Stimulated activated memory B cell treated with anti-CD40 and anti-IgM and Interleukin-4, amounts not matched to agents 10 μg/mL and 1 μg/mL and 100 μg/mL, for 72 hours (primary cell): ENCODE measurements around the gene CAMSAP1.

Experiments used
- ATAC-seq: fragments of 150-1000 bp; cut with Tn5 transposase; 2 replicates; pipeline ENCODE4 v1.10.0; 2021
- H3K27ac Mint-ChIP-seq: one replicate; pipeline ENCODE4 v1.8.0; 2022; ENCODE audit warnings: mild to moderate bottlenecking, mixed read lengths
- H3K27me3 Mint-ChIP-seq: one replicate; pipeline ENCODE4 v1.8.0; 2022; ENCODE audit warnings: mixed read lengths
- H3K36me3 Mint-ChIP-seq: one replicate; pipeline ENCODE4 v1.8.0; 2022; ENCODE audit warnings: mixed read lengths
- H3K4me1 Mint-ChIP-seq: one replicate; pipeline ENCODE4 v1.8.0; 2022; ENCODE audit warnings: mixed read lengths
- H3K4me3 Mint-ChIP-seq: one replicate; pipeline ENCODE4 v1.8.0; 2022; ENCODE audit warnings: mild to moderate bottlenecking, moderate library complexity, mixed read lengths
- H3K9me3 Mint-ChIP-seq: one replicate; pipeline ENCODE4 v1.8.0; 2022; ENCODE audit warnings: mixed read lengths

Gene CAMSAP1

DNA sequence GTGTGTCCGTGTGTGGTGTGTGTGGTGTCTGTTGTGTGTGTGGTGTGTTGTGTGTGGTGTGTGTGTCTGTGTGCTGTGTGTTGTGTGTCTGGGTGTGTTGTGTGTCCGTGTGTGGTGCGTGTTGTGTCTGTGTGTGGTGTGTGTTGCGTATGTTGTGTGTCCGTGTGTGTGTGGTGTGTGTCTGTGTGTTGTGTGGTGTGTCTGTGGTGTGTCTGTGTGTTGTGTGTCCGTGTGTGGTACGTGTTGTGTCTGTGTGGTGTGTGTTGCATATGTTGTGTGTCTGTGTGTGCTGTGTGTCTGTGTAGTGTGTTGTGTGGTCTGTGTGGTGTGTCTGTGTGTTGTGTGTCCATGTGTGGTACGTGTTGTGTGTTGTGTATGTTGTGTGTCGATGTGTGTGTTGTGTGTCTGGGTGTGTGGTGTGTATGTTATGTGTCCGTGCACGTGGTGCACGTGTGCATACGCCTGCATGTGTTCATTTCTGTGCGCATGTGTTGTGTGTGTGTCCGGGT lies 133.1 kb downstream of the CAMSAP1 start:
- H3K9me3 Mint-ChIP-seq: no peaks in the 10 kb centered on the region
- no peak overlapping the region for H3K4me3 Mint-ChIP-seq
- H3K4me1 Mint-ChIP-seq: no peaks in the 10 kb centered on the region
- ATAC-seq: no peak
- H3K36me3 Mint-ChIP-seq: no peaks in the 10 kb centered on the region
- peaks cover 30% of the 10 kb centered on the region for H3K27me3 Mint-ChIP-seq
- H3K27ac Mint-ChIP-seq: no peak overlapping the region

DNA sequence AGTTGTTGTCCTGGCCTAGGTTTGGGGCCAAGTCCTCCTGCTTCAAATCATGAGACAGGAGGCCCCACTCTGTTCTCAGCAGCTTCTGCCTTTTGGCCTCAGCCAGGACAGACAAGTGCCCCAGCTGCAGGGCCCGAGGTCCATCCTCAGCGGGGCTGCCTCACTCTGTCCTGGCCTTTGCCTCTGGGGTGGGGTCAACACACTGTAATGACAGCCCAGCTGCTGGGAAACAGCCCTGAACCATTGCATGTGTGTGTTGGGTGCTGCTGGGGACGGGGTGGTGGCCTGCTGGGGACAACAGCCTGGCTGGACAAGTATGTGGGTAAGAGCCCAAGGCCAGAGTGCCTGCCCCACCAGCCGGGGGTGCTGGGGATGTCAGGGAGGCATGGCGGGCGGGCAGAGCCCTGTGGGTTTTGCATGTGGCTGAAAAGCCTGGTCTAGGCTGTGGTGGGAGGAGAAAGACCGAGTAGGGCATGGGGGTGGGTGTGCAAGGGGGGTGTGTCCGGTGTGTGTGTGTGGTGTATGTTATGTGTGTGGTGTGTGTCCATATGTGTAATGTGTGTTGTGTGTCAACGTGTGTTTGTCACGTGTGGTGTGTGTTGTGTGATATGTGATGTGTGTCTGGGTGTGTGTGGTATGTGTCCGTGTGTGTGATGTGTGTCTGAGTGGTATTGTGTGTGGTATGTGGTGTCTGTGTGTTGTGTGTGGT lies 133.7 kb downstream of the CAMSAP1 start:
- no peak overlapping the region for H3K4me3 Mint-ChIP-seq
- peaks cover 32% of the 10 kb centered on the region for H3K27me3 Mint-ChIP-seq
- no peaks in the 10 kb centered on the region for H3K4me1 Mint-ChIP-seq
- peaks cover 3% of the 10 kb centered on the region for H3K9me3 Mint-ChIP-seq
- no peak for ATAC-seq
- H3K36me3 Mint-ChIP-seq: no peaks in the 10 kb centered on the region
- H3K27ac Mint-ChIP-seq: no peak overlapping the region

DNA sequence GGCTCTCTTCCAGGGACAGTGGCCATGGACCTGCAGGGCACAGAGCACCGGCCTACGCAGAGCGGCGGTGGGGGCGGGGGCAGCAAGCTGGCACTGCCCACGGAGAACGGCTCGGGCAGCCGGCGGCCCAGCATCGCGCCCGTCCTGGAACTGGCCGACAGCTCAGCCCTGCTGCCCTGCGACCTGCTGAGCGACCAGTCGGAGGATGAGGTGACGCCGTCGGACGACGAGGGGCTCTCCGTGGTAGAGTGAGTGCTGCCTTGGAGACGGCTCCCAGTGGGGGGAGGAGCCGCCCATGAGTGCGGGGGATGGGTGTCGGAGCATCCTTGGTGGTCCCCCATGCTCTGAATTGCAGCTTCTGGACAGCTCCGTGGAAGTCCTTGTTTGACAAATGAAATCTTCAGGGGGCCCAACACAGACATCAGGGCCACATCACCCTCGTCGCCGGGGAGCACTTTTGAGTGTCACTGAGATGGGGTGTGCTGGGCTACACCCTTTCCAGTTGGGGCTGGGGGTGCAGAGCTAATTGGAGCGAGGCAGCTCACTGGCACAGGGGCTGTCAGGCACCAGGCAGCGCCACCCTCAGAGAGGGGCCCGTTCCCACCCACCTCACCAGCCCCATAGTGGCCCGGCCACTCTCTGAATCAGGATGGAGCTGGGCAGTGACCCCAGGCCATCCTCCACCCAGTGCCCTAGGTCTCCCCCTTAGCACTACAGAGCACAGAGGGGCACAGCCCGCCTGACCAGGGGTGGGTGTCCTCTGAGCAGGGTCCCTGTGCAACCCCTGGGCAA lies 134.4 kb downstream of the CAMSAP1 start:
- no peaks in the 10 kb centered on the region for H3K36me3 Mint-ChIP-seq
- ATAC-seq: no peak
- peaks cover 29% of the 10 kb centered on the region for H3K27me3 Mint-ChIP-seq
- H3K9me3 Mint-ChIP-seq: peaks cover 3% of the 10 kb centered on the region
- H3K4me1 Mint-ChIP-seq: no peaks in the 10 kb centered on the region
- no peak overlapping the region for H3K4me3 Mint-ChIP-seq
- H3K27ac Mint-ChIP-seq: no peak overlapping the region

DNA sequence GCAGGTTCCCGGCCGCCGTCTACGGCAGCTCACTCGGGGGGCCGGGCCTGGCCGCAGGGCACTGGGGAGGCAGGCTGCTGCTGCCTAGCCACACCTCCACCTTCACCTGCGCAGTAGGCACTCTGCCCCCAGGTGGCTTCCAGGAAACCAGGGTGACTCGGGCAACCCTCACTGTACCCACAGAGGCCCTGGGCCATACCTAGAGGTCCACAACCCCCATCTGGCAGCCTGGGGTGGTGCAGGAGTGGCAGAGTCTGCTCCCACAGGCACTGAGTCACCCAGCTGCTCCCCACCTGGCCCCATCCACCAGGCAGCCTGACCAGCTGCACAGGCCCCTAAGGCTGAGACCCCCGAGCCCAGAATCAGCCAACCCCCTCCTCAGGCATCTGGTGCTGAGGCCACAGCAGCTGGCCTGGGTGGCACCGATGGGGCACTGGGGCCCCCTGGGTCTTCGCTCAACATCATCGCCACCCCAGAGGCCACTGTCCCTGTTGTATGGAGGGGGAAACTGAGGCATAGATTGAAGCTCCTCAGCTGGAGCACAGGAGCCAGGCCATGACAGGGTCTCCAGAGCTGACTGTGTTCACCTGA lies 135.2 kb downstream of the CAMSAP1 start:
- H3K9me3 Mint-ChIP-seq: peaks cover 3% of the 10 kb centered on the region
- ATAC-seq: no peak
- no peaks in the 10 kb centered on the region for H3K4me1 Mint-ChIP-seq

DNA sequence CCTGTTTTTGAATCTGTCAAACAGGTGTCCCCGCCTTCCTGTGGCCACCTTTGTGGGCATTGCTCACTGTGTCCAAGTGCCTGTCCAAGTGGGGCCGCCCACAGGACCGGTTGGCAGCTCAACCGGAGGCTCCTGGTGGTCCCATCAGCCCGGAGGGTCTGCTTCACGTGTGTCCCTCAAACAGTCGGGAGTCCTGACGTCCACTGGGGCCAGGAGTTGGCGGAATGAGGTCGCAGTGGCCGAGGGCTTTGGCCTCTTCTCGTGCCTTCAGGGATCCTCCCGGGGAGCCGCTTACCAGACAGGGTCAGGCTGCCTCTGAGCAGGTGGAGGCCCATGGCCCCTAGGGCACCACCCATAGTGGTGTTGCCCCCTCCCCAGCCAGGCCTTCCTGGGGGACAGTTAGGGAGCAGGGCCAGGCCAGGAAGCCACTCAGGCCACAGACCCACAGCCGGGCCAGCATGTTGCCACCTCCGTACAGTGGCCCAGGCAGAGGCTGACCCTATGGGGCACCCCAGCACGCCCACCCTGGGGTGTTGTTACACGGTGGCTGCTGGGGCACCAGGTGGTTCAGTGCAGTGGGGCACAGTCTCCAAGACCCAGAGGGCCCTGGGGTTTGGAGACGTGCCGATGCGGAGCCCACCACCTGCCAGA lies 135.8 kb downstream of the CAMSAP1 start:
- no peaks in the 10 kb centered on the region for H3K4me1 Mint-ChIP-seq
- H3K27me3 Mint-ChIP-seq: peaks cover 25% of the 10 kb centered on the region
- no peaks in the 10 kb centered on the region for H3K36me3 Mint-ChIP-seq
- no peak for ATAC-seq
- H3K4me3 Mint-ChIP-seq: no peak overlapping the region
- peaks cover 3% of the 10 kb centered on the region for H3K9me3 Mint-ChIP-seq
- H3K27ac Mint-ChIP-seq: no peak overlapping the region

More for the DNA sequence above, 135.2 kb downstream of the CAMSAP1 start:
- Mint-ChIP-seq H3K27ac (no peak overlapping the region), H3K27me3 (peaks cover 25% of the 10 kb centered on the region), H3K36me3 (no peaks in the 10 kb centered on the region), H3K4me3 (no peak overlapping the region)

DNA sequence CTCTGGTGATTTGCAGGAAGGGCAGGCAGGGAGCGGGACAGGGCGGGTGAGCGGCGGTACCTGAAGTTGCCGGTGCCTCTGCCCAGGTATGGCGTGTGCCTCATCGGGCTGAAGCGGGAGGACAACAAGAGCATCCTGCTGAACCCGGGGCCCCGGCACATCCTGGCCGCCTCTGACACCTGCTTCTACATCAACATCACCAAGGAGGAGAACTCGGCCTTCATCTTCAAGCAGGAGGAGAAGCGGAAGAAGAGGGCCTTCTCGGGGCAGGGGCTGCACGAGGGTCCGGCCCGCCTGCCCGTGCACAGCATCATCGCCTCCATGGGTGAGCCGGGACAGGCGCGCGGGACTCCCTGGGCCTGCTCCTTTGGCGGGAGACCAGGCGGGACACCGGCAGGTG lies 136.6 kb downstream of the CAMSAP1 start:
- H3K36me3 Mint-ChIP-seq: no peaks in the 10 kb centered on the region
- H3K9me3 Mint-ChIP-seq: peaks cover 5% of the 10 kb centered on the region
- no peak overlapping the region for H3K4me3 Mint-ChIP-seq

DNA sequence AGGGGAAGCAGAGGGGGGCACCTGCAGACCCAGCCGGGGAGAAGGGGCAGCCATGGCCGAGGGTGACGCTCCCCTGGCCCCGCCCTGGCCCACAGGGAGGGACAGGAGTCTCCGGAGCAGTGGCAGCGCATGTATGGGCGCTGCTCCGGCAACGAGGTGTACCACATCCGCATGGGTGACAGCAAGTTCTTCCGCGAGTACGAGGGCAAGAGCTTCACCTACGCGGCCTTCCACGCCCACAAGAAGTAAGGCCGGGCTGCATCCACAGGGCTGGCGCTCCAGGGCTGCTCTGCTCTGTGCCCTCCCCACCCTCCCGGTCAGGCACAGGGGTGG lies 137.2 kb downstream of the CAMSAP1 start:
- Mint-ChIP-seq H3K36me3 (no peaks in the 10 kb centered on the region), H3K4me3 (no peak overlapping the region), H3K4me1 (no peaks in the 10 kb centered on the region), H3K27me3 (peaks cover 25% of the 10 kb centered on the region), H3K27ac (no peak overlapping the region), H3K9me3 (peaks cover 6% of the 10 kb centered on the region)
- no peak for ATAC-seq

More for the DNA sequence above, 136.6 kb downstream of the CAMSAP1 start:
- H3K27me3 Mint-ChIP-seq: peaks cover 25% of the 10 kb centered on the region
- H3K4me1 Mint-ChIP-seq: no peaks in the 10 kb centered on the region
- no peak overlapping the region for H3K27ac Mint-ChIP-seq
- no peak for ATAC-seq

DNA sequence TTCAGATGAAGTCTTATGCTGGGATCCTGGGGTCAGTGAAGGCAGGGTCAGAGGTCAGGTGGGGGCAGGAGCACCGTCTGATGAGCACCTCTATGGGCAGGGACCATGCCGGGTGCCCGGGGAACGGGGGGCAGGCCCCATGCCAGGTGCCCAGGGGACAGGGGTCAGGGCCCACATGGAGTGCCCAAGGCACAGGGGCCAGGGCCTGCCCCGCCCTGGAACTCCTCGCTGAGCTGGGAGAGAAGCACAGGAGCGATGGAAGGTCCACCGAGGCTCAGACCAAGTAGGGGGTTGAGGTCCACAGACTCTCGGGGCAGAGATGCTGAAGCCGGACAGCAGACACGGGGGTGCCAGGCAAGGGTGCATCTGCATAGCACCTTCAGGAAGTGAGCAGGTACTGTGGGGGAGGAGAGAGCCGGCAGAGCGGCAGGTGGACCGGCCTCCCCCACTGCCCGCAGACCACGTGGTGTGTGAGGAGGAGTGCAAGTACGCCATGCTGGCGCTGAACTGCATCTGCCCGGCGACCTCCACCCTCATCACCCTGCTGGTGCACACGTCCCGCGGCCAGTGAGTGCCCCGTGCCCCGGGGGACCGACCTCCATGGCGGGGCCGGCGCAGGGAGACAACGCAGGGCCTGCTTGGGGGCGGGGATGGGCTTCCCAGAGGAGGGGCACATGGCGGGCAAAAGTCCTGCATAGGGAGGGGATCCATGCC lies 137.7 kb downstream of the CAMSAP1 start:
- Mint-ChIP-seq H3K27me3 (peaks cover 25% of the 10 kb centered on the region), H3K36me3 (no peaks in the 10 kb centered on the region), H3K27ac (no peak overlapping the region), H3K9me3 (peaks cover 6% of the 10 kb centered on the region), H3K4me3 (no peak overlapping the region), H3K4me1 (no peaks in the 10 kb centered on the region)
- no peak for ATAC-seq

DNA sequence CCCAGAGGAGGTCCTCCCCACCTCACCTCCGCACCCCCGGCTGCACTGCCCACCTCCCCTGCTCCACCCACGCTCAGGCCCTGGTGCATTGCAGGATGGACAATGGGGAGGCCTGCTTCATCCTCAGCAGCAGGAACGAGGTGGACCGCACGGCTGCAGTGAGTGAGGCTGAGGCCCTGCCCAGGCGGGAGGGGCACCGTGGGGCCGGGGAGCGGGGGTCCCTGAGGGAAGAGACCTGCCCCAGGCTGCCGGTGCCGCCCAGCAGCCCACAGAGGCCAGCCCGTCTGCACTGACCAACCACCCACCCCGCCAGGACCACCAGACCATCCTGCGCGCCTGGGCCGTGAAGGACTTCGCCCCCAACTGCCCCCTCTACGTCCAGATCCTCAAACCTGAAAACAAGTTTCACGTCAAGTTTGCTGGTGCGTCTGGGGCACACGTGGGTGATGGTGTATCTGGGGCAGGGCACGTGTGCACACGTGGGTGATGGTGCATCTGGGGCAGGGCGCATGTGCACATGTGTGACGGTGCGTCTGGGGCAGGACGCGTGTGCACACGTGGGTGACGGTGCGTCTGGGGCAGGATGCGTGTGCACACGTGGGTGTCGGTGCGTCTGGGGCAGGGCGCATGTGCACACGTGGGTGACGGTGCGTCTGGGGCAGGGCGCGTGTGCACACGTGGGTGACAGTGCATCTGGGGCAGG lies 138.7 kb downstream of the CAMSAP1 start:
- no peaks in the 10 kb centered on the region for H3K36me3 Mint-ChIP-seq
- no peak overlapping the region for H3K27ac Mint-ChIP-seq
- no peak for ATAC-seq
- no peak overlapping the region for H3K4me3 Mint-ChIP-seq
- H3K9me3 Mint-ChIP-seq: peaks cover 6% of the 10 kb centered on the region
- H3K4me1 Mint-ChIP-seq: no peaks in the 10 kb centered on the region
- H3K27me3 Mint-ChIP-seq: peaks cover 25% of the 10 kb centered on the region

DNA sequence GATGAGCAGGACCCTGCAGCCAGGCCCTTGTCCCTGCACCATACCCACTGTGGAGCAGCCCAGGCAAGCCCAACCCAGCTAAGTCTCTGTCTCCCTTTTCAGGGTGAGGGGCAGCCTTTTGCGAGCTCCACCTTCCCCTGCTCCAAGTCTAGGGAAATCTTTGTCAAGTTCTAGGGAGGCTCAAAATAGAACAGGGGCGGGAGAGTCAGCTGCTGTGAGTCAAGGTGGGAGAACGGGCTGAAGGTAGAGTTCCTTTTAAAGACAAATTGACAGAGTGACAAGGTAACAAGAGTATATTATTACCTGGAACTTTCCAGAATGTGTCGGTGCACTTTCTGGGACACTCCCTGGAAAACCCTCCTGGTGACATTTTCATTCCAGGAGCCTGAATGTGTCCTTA lies 140.6 kb downstream of the CAMSAP1 start:
- no peak overlapping the region for H3K27ac Mint-ChIP-seq
- no peak for ATAC-seq
- no peaks in the 10 kb centered on the region for H3K36me3 Mint-ChIP-seq
- no peaks in the 10 kb centered on the region for H3K4me1 Mint-ChIP-seq
- no peak overlapping the region for H3K4me3 Mint-ChIP-seq
- H3K9me3 Mint-ChIP-seq: peaks cover 6% of the 10 kb centered on the region
- H3K27me3 Mint-ChIP-seq: peaks cover 29% of the 10 kb centered on the region

DNA sequence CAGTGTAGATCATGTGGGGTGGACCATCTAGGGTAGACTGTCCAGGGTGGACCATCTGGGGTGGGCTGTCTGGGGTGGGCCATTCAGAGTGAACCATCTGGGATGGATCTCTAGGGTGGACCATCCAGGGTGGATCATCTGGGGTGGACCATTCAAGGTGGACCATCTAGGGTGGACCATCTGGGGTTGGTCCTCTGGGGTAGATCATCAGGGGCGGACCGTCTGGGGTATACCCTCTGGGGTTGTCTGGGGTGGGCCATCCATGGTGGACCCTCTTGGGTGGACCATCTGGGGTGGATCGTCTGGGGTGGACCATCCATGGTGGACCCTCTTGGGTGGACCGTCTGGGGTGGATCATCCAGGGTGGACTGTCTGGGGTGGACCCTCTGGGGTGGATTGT lies 141.1 kb downstream of the CAMSAP1 start:
- no peak for ATAC-seq

DNA sequence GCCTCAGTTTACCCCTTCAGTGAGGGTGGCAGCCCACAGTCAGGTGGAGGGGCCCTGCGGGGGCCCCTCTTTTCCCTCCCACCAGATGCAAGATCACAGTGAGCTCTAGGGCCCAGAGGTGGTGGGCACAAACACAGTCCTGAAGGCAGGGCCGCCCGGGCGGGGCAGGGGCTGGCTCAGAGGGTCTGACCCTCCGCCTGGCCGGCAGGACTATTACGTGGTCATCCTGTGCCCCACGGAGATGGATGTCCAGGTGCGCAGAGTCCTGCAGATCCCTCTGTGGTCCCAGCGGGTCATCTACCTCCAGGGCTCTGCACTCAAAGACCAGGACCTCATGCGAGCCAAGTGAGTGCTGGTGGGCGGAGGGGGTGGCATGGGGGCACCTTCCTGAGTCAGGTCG lies 141.9 kb downstream of the CAMSAP1 start:
- Mint-ChIP-seq H3K27me3 (peaks cover 29% of the 10 kb centered on the region), H3K36me3 (no peaks in the 10 kb centered on the region), H3K4me3 (no peak overlapping the region), H3K27ac (no peak overlapping the region), H3K9me3 (peaks cover 6% of the 10 kb centered on the region), H3K4me1 (no peaks in the 10 kb centered on the region)
- ATAC-seq: no peak

More for the DNA sequence above, 141.1 kb downstream of the CAMSAP1 start:
- Mint-ChIP-seq H3K4me3 (no peak overlapping the region), H3K36me3 (no peaks in the 10 kb centered on the region), H3K9me3 (peaks cover 6% of the 10 kb centered on the region), H3K27ac (no peak overlapping the region), H3K4me1 (no peaks in the 10 kb centered on the region), H3K27me3 (peaks cover 32% of the 10 kb centered on the region)

DNA sequence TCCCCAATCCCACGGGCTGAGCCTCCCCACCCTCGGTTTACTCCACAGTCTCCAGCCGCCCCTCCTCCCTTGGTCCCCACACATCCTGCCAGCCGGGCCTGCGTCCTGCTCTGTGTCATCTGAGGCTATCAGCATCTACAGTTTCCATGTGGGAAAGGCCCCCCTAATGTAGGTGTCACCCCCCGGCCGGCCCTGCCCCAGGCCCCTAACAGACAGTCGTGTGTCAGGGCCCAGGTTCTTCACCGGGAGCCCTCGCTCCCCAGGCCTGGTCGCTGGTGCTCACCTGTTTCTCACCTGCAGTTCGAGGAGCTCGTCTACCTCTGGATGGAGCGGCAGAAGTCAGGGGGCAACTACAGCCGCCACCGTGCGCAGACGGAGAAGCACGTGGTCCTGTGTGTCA lies 142.6 kb downstream of the CAMSAP1 start:
- Mint-ChIP-seq H3K27me3 (peaks cover 26% of the 10 kb centered on the region), H3K36me3 (no peaks in the 10 kb centered on the region), H3K27ac (no peak overlapping the region), H3K9me3 (peaks cover 6% of the 10 kb centered on the region), H3K4me1 (no peaks in the 10 kb centered on the region), H3K4me3 (no peak overlapping the region)
- no peak for ATAC-seq

DNA sequence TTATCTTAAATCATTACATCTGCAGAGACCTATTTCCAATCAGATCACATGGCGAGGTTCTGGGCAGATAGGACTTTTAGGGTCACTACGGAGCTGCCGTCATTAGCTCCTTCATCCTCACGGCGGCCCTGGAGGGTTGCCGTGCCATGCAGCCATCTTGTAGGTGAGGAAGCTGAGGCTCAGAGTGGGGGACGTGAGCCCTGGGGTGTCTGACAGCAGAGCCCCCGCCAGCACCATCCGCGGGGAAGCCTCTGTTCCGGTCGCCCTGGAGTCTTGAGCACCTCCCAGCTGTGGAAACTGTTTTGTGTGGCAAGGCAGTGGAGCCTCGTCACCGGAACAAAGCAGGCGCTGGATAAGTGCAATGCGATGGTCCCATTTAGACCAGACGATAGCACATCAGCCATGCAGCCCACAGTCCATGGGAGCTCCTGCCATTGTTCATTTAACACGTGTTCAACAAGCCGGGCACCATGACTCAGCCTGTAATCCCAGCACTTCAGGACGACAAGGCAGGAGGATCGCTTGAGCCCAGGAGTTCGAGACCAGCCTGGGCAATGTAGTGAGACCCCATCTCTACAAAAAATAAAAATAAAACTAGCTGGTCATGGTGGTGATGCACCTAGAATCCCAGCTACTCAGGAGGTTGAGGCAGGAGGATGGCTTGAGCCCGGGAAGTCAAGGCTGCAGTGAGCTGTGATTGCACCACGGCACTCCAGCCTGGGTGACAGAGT lies 143.5 kb downstream of the CAMSAP1 start:
- Mint-ChIP-seq H3K27ac (no peak overlapping the region), H3K27me3 (peaks cover 18% of the 10 kb centered on the region), H3K36me3 (no peaks in the 10 kb centered on the region), H3K4me3 (no peak overlapping the region), H3K9me3 (peaks cover 5% of the 10 kb centered on the region), H3K4me1 (no peaks in the 10 kb centered on the region)
- ATAC-seq: no peak
